Kidney (tissue), 14 donors: ENCODE data around the gene SPTLC3. TPM values are rescaled to one million over a fixed set of nuclear protein-coding genes. Genes with fewer than 3 reads are reported as not detected.

Experiments
- DNase-seq, 5 donors: peaks; one replicate each; pipeline ENCODE4 v3.0.0-alpha.2; 2013 to 2020
- FAIRE-seq: peaks from 2 replicates; lab custom pipeline; 2012; peaks lifted over from hg19 to GRCh38; lab: Jason Lieb, UNC
- H3K27ac ChIP-seq, 2 donors: one replicate each; pipeline ENCODE4 v1.7.0; 2013; ENCODE audit warnings: low read depth in 2 of 2, low read length in 2 of 2, inconsistent platforms in 1 of 2
- H3K27me3 ChIP-seq: one replicate; pipeline ENCODE4 v1.7.1; 2013; ENCODE audit warnings: low read length, inconsistent platforms; ENCODE audit not compliant: control insufficient read depth, insufficient read depth
- H3K36me3 ChIP-seq, 3 donors: one replicate each; pipeline versions ENCODE4 v1.7.0 to v1.7.1; 2013; ENCODE audit warnings: low read length in 3 of 3, control low read depth in 1 of 3, inconsistent platforms in 1 of 3; ENCODE audit not compliant: insufficient read depth in 3 of 3, control insufficient read depth in 2 of 3
- H3K4me1 ChIP-seq, 3 donors: one replicate each; pipeline versions ENCODE4 v1.7.0 to v1.7.1; 2013; ENCODE audit warnings: low read length in 3 of 3, inconsistent platforms in 1 of 3, low read depth in 1 of 3; ENCODE audit not compliant: control insufficient read depth in 2 of 3, insufficient read depth in 2 of 3
- H3K4me3 ChIP-seq, 3 donors: one replicate each; pipeline versions ENCODE4 v1.7.0 to v1.8.1; 2013; ENCODE audit warnings: low read length in 3 of 3, control low read depth in 1 of 3, inconsistent platforms in 1 of 3
- H3K9ac ChIP-seq, 3 donors: one replicate each; pipeline versions ENCODE4 v1.7.0 to v1.7.1; 2013; ENCODE audit warnings: low read length in 3 of 3, control low read depth in 1 of 3, inconsistent platforms in 1 of 3
- H3K9me3 ChIP-seq, 3 donors: one replicate each; pipeline versions ENCODE4 v1.7.0 to v1.7.1; 2013; ENCODE audit warnings: low read length in 3 of 3, control low read depth in 1 of 3, inconsistent platforms in 1 of 3; ENCODE audit not compliant: control insufficient read depth in 2 of 3, insufficient read depth in 1 of 3
- CTCF ChIP-seq: IDR thresholded peaks from 3 replicates; pipeline ENCODE4 v1.5.1; 2012; ENCODE audit warnings: mild to moderate bottlenecking, moderate library complexity, borderline replicate concordance; ENCODE audit not compliant: insufficient read depth; ENCODE audit errors: extremely low read depth
- intact Hi-C: fragments of 100-400 bp; cut with DNase I; formaldehyde crosslinking; loops from one replicate; pipeline ENCODE4 v1.11.1; 2022
- polyA plus RNA-seq: library from polyadenylated mRNA; stranded (reverse); fragments of 350-450 nt; fragmentation: Illumina TruSeq; extraction: RNeasy Lipid Tissue Mini Kit (QIAGEN cat#74804); gene quantifications from one replicate; pipeline ENCODE4 v1.2.3, GENCODE V29; 2014; ENCODE audit warnings: low read depth, low replicate concordance; ENCODE audit not compliant: insufficient read depth
- total RNA-seq: library from RNA; stranded (reverse); fragmentation: NEBNext Ultra II Directional; extraction: Animal tissue kit (Norgen Biotek cat#: 25700); gene quantifications from one replicate; pipeline ENCODE4 v1.2.1, GENCODE V29; 2021
- donor health status: control.
- donor health status: control.
- donor health status: control.
- donor health status: control.
- donor health status: control.
- donor health status: DM: yes; HTN: yes; CAD: no.
- donor health status: Normal renal cell carcinoma (clear cell type).

SPTLC3 gene
- total and polyA plus RNA-seq, 2 donors from 2014 or later, result 7.1 to 65.9 TPM

DNA sequence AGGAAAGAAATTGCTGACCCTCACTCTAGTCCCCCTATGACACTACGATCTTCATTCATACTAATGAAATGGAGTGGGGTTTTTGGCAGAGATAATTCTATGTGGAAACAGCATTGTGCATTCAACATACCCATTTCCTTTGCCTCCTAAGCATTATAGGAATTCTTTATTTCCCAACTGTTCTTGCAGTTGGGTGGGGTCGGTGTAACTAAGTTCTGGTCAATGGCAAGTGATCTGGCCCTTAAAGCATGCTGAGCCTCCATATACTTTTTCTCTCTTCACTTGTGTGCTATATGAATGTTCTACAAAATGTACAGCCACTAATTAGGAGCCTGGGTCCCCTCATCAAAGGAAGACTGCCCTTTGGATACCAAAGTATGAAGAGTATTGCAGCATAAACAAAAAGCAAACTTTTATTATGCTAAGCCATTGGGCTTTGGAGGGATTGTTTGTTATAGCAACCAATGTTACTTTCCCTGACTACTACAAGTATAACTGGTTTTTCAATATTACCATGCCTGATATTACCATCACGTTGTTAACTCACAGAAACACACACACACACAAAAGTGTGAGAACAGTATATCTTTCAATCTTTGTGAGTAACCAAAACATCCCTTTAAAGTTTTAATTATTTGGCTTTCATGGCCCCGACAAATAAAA lies 203.3 kb downstream of the SPTLC3 start:
- FAIRE-seq (no peak), DNase-seq (no peak)
- no peak for TF ChIP-seq CTCF
- no peaks in the 10 kb centered on the region for H3K9me3 ChIP-seq
- intact Hi-C loops, result no loop called here
- H3K9ac ChIP-seq, result no peak overlapping the region
- H3K36me3 ChIP-seq, result no peaks in the 10 kb centered on the region
- no peaks in the 10 kb centered on the region for H3K27me3 ChIP-seq
- no peak overlapping the region for H3K4me3 ChIP-seq
- no peaks in the 10 kb centered on the region for H3K4me1 ChIP-seq
- H3K27ac ChIP-seq, result no peak overlapping the region

GRCh38 chr20:13212750-13213149 lies 204.0 kb downstream of the SPTLC3 start:
- no peak for DNase-seq
- no peak for FAIRE-seq
- H3K4me1 ChIP-seq, result no peaks in the 10 kb centered on the region

GRCh38 chr20:13213335-13213734 lies 204.6 kb downstream of the SPTLC3 start:
- intact Hi-C loops, result no loop called here
- H3K36me3 ChIP-seq, result no peaks in the 10 kb centered on the region
- H3K4me3 ChIP-seq, result no peak overlapping the region
- no peak overlapping the region for H3K9ac ChIP-seq
- no peak for FAIRE-seq
- DNase-seq, result no peak
- no peak for TF ChIP-seq CTCF
- H3K9me3 ChIP-seq, result no peaks in the 10 kb centered on the region
- peaks cover 2% of the 10 kb centered on the region for H3K27me3 ChIP-seq
- H3K4me1 ChIP-seq, result no peaks in the 10 kb centered on the region
- no peak overlapping the region for H3K27ac ChIP-seq

More at GRCh38 chr20:13212750-13213149, 204.0 kb downstream of the SPTLC3 start:
- intact Hi-C loops, result no loop called here
- Histone ChIP-seq H3K9ac (no peak overlapping the region), H3K9me3 (no peaks in the 10 kb centered on the region), H3K27me3 (no peaks in the 10 kb centered on the region), H3K4me3 (no peak overlapping the region), H3K36me3 (no peaks in the 10 kb centered on the region), H3K27ac (no peak overlapping the region)
- no peak for TF ChIP-seq CTCF
